Uterus (tissue), 2 donors: ENCODE results near the gene OSBPL1A.

Experiments used
- POLR2A ChIP-seq, 2 donors: fragments of 450-650 bp; IDR thresholded peaks; one replicate each; pipeline ENCODE4 v1.6.1; 2016; ENCODE audit warnings: antibody characterized with exemption in 2 of 2, mild to moderate bottlenecking in 1 of 2, moderate library complexity in 1 of 2
- TF ChIP-seq, protein P1 (sequence below), 4 experiments: fragments of 200-600 bp in 2 of 4; fragments of 450-650 bp in 2 of 4; sonication (generic) in 2 of 4; IDR thresholded peaks; one replicate each; pipeline ENCODE4 v1.5.1; 2016 to 2019; ENCODE audit warnings: antibody characterized with exemption in 4 of 4, mild to moderate bottlenecking in 2 of 4, moderate library complexity in 1 of 4

DNA sequence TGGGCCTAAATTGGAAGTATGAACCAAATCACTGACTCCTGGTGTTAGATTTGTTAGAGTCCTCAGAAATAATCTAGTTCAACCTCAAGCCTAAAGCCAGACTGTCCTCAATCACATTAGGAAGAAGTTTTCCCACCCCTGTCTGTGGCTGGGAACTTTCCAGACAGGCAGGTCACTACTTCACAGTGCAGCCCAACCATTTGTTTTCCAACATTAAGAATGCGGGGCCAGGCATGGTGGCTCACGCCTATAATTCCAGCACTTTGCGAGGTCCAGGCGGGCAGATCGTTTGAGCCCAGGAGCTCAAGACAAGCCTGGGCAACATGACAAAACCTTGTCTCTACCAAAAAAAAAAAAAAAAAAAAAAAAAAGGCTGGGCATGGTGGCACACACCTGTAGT, 5.5 kb upstream of the OSBPL1A start:
- TF ChIP-seq, protein P1, sequence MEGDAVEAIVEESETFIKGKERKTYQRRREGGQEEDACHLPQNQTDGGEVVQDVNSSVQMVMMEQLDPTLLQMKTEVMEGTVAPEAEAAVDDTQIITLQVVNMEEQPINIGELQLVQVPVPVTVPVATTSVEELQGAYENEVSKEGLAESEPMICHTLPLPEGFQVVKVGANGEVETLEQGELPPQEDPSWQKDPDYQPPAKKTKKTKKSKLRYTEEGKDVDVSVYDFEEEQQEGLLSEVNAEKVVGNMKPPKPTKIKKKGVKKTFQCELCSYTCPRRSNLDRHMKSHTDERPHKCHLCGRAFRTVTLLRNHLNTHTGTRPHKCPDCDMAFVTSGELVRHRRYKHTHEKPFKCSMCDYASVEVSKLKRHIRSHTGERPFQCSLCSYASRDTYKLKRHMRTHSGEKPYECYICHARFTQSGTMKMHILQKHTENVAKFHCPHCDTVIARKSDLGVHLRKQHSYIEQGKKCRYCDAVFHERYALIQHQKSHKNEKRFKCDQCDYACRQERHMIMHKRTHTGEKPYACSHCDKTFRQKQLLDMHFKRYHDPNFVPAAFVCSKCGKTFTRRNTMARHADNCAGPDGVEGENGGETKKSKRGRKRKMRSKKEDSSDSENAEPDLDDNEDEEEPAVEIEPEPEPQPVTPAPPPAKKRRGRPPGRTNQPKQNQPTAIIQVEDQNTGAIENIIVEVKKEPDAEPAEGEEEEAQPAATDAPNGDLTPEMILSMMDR (IDR thresholded peaks at IDR 0.05) = no peak
- no peak for TF ChIP-seq POLR2A (IDR thresholded peaks at IDR 0.05)
